IMR-90 (cell line): ENCODE data around the gene MED19. TPM values are rescaled to one million over a fixed set of nuclear protein-coding genes. Genes with fewer than 3 reads are reported as not detected.

Experiments used
- ATAC-seq: fragments of 200-7000 bp; cut with Tn5 transposase; 2 replicates; pipeline ENCODE4 v1.9.1; 2020; ENCODE audit warnings: low read depth, mild to moderate bottlenecking, moderate library complexity
- BruUV-seq: library from RNA; stranded (reverse); fragments of 400-500 nt; replicated peaks from 2 replicates; lab custom pipeline; 2021; lab: Mats Ljungman, UMichigan
- CTCF ChIA-PET: fragments of 300-600 bp; formaldehyde crosslinking; extraction: SDS; loops from one replicate; lab custom pipeline; 2021; ENCODE audit warnings: antibody characterized with exemption; lab: Yijun Ruan, JAX
- POLR2A ChIA-PET: fragments of 300-600 bp; sonication (Branson Sonifier 250); formaldehyde crosslinking; loops from one replicate; lab custom pipeline; 2022; ENCODE audit warnings: antibody characterized with exemption; ENCODE audit not compliant: unreplicated experiment; lab: Charles Lee
- DNase-seq: peaks from one replicate; pipeline ENCODE4 v3.0.0; 2013
- H2AFZ ChIP-seq: replicated peaks from 2 replicates; pipeline ENCODE3; 2013; ENCODE audit warnings: low read length, mild to moderate bottlenecking; ENCODE audit not compliant: poor library complexity
- H2AK5ac ChIP-seq: 2 replicates; pipeline ENCODE4 v1.6.1; 2013; ENCODE audit warnings: low read depth, low read length, inconsistent platforms
- H2AK9ac ChIP-seq: replicated peaks from 2 replicates; pipeline ENCODE3; 2013; ENCODE audit warnings: mild to moderate bottlenecking, low read depth, low read length, moderate library complexity; ENCODE audit not compliant: poor library complexity
- H2BK120ac ChIP-seq: 2 replicates; pipeline ENCODE4 v1.6.1; 2013; ENCODE audit warnings: low read depth, low read length, inconsistent platforms
- H2BK15ac ChIP-seq: 3 replicates; pipeline ENCODE4 v1.6.1; 2013; ENCODE audit warnings: low read depth, low read length, inconsistent platforms
- H2BK20ac ChIP-seq: 2 replicates; pipeline ENCODE4 v1.6.1; 2013; ENCODE audit warnings: low read depth, mild to moderate bottlenecking, inconsistent platforms, low read length, moderate library complexity
- H2BK5ac ChIP-seq: 2 replicates; pipeline ENCODE4 v1.6.1; 2013; ENCODE audit warnings: mild to moderate bottlenecking, low read depth, low read length, inconsistent platforms; ENCODE audit not compliant: poor library complexity, severe bottlenecking
- H3K14ac ChIP-seq: replicated peaks from 2 replicates; pipeline ENCODE4 v1.6.1; 2013; ENCODE audit warnings: low read depth, low read length, inconsistent platforms
- H3K18ac ChIP-seq: 2 replicates; pipeline ENCODE4 v1.6.1; 2013; ENCODE audit warnings: low read depth, low read length, control low read depth
- H3K23ac ChIP-seq: 2 replicates; pipeline ENCODE4 v1.6.1; 2013; ENCODE audit warnings: low read depth, low read length, inconsistent platforms
- H3K27ac ChIP-seq: 2 replicates; pipeline ENCODE4 v1.5.1; 2013; ENCODE audit warnings: mild to moderate bottlenecking, control low read depth, low read length; ENCODE audit not compliant: insufficient read depth
- H3K27me3 ChIP-seq: 2 replicates; pipeline ENCODE4 v1.6.1; 2013; ENCODE audit warnings: low read length; ENCODE audit not compliant: control insufficient read depth, insufficient read depth
- H3K36me3 ChIP-seq: 2 replicates; pipeline ENCODE4 v1.6.1; 2013; ENCODE audit warnings: low read length, mixed read lengths; ENCODE audit not compliant: control insufficient read depth, insufficient read depth
- H3K4ac ChIP-seq: 2 replicates; pipeline ENCODE4 v1.6.1; 2013; ENCODE audit warnings: low read depth, low read length, inconsistent platforms
- H3K4me1 ChIP-seq: 2 replicates; pipeline ENCODE4 v1.6.1; 2013; ENCODE audit warnings: low read length, mixed read lengths; ENCODE audit not compliant: control insufficient read depth, insufficient read depth
- H3K4me2 ChIP-seq: 2 replicates; pipeline ENCODE4 v1.6.1; 2013; ENCODE audit warnings: low read depth, mild to moderate bottlenecking, control low read depth, low read length, moderate library complexity
- H3K4me3 ChIP-seq: 2 replicates; pipeline ENCODE4 v1.5.1; 2013; ENCODE audit warnings: low read depth, mild to moderate bottlenecking, control low read depth, low read length, moderate library complexity; ENCODE audit not compliant: insufficient read depth
- H3K56ac ChIP-seq: 2 replicates; pipeline ENCODE4 v1.6.1; 2013; ENCODE audit warnings: low read length, inconsistent platforms; ENCODE audit not compliant: insufficient read depth; ENCODE audit errors: extremely low read depth
- H3K79me1 ChIP-seq, 2 experiments: 2 replicates each; pipeline ENCODE4 v1.6.1; 2013; ENCODE audit warnings: low read length in 2 of 2, inconsistent platforms in 1 of 2, low read depth in 1 of 2
- H3K9ac ChIP-seq: 2 replicates; pipeline ENCODE4 v1.6.1; 2013; ENCODE audit warnings: low read depth, low read length, control low read depth
- H3K9me1 ChIP-seq: 2 replicates; pipeline ENCODE4 v1.6.1; 2013; ENCODE audit warnings: low read length, inconsistent platforms; ENCODE audit not compliant: insufficient read depth
- H3K9me3 ChIP-seq: 2 replicates; pipeline ENCODE4 v1.6.1; 2013; ENCODE audit warnings: low read length; ENCODE audit not compliant: control insufficient read depth, insufficient read depth
- H4K20me1 ChIP-seq: 2 replicates; pipeline ENCODE4 v1.6.1; 2013; ENCODE audit warnings: low read length, inconsistent platforms; ENCODE audit not compliant: insufficient read depth
- H4K5ac ChIP-seq: 2 replicates; pipeline ENCODE4 v1.6.1; 2013; ENCODE audit warnings: mild to moderate bottlenecking, low read depth, low read length, control low read depth
- H4K8ac ChIP-seq, 2 experiments: 2 replicates each; pipeline ENCODE4 v1.6.1; 2013; ENCODE audit warnings: low read depth in 2 of 2, low read length in 2 of 2, control low read depth in 1 of 2, inconsistent platforms in 1 of 2
- H4K91ac ChIP-seq: 2 replicates; pipeline ENCODE4 v1.6.1; 2013; ENCODE audit warnings: low read depth, low read length, inconsistent platforms; ENCODE audit not compliant: insufficient read depth
- BHLHE40 ChIP-seq: fragments of 150-350 bp; IDR thresholded peaks from 2 replicates; pipeline ENCODE4 v1.6.1; 2016; ENCODE audit warnings: mild to moderate bottlenecking, low read depth, low read length
- CEBPB ChIP-seq: IDR thresholded peaks from 2 replicates; pipeline ENCODE4 v1.6.1; 2012; ENCODE audit warnings: low read depth, low read length, improper control_type of control experiment
- CHD1 ChIP-seq: IDR thresholded peaks from 2 replicates; pipeline ENCODE4 v1.6.1; 2012; ENCODE audit warnings: low read depth, low read length, improper control_type of control experiment
- CTCF ChIP-seq: conservative IDR thresholded peaks from 2 replicates; pipeline ENCODE4 v1.5.1; 2012; ENCODE audit warnings: mild to moderate bottlenecking, low read depth, low read length, improper control_type of control experiment
- FOS ChIP-seq: fragments of 150-350 bp; IDR thresholded peaks from 2 replicates; pipeline ENCODE4 v1.6.1; 2016; ENCODE audit warnings: low read depth, low read length
- MAFK ChIP-seq: IDR thresholded peaks from 2 replicates; pipeline ENCODE4 v1.6.1; 2012; ENCODE audit warnings: low read depth, low read length, improper control_type of control experiment
- MAZ ChIP-seq: IDR thresholded peaks from 2 replicates; pipeline ENCODE4 v1.6.1; 2012; ENCODE audit warnings: low read depth, mild to moderate bottlenecking, low read length, improper control_type of control experiment, moderate library complexity, borderline replicate concordance
- MXI1 ChIP-seq: IDR thresholded peaks from 2 replicates; pipeline ENCODE4 v1.6.1; 2012; ENCODE audit warnings: low read depth, mild to moderate bottlenecking, low read length, moderate library complexity, borderline replicate concordance
- NFE2L2 ChIP-seq: fragments of 150-350 bp; IDR thresholded peaks from 2 replicates; pipeline ENCODE4 v1.6.1; 2016; ENCODE audit warnings: low read depth, mild to moderate bottlenecking, low read length
- POLR2A ChIP-seq: IDR thresholded peaks from 2 replicates; pipeline ENCODE4 v1.6.1; 2012; ENCODE audit warnings: mild to moderate bottlenecking, low read depth, low read length
- RAD21 ChIP-seq: IDR thresholded peaks from 2 replicates; pipeline ENCODE4 v1.6.1; 2012; ENCODE audit warnings: low read length, improper control_type of control experiment
- RCOR1 ChIP-seq: IDR thresholded peaks from 2 replicates; pipeline ENCODE4 v1.6.1; 2012; ENCODE audit warnings: mild to moderate bottlenecking, low read length, improper control_type of control experiment; ENCODE audit not compliant: insufficient replicate concordance
- RFX5 ChIP-seq: IDR thresholded peaks from 2 replicates; pipeline ENCODE4 v1.8.0; 2012; ENCODE audit warnings: low read depth, mild to moderate bottlenecking, low read length, moderate library complexity
- SMC3 ChIP-seq: fragments of 150-350 bp; IDR thresholded peaks from 2 replicates; pipeline ENCODE4 v1.6.1; 2016; ENCODE audit warnings: low read depth, mild to moderate bottlenecking, antibody characterized with exemption, low read length, moderate library complexity
- USF2 ChIP-seq: fragments of 150-350 bp; IDR thresholded peaks from 2 replicates; pipeline ENCODE4 v1.6.1; 2017; ENCODE audit warnings: mild to moderate bottlenecking, antibody characterized with exemption, low read length, low read depth
- WGBS, 2 experiments: methylation state at CpG; one replicate each; pipeline versions ENCODE4 v1.1.5 to v1.1.7; 2013; ENCODE audit warnings: missing lambda C conversion rate in 2 of 2; ENCODE audit not compliant: insufficient read length in 1 of 2; ENCODE audit errors: extremely low coverage in 2 of 2; 5-methylcytosine and 5-hydroxymethylcytosine counted together
- dilution Hi-C: fragments of 300-500 bp; cut with HindIII; formaldehyde crosslinking; loops from one replicate; pipeline ENCODE4 v1.14.3; 2018; ENCODE audit warnings: low sequenced_read_pairs; ENCODE audit not compliant: unreplicated experiment
- in situ Hi-C: fragments of 300-500 bp; cut with MboI; formaldehyde crosslinking; loops from 3 replicates; pipeline ENCODE4 v1.14.3; 2019; ENCODE audit warnings: low sequenced_read_pairs, inconsistent platforms, mixed read lengths
- intact Hi-C: fragments of 100-400 bp; cut with micrococcal nuclease; formaldehyde crosslinking; loops from 2 replicates; pipeline ENCODE4 v1.10.0; 2022
- polyA plus RNA-seq, 3 experiments: library from polyadenylated mRNA; depleted of rRNA; stranded (reverse); fragments of >200 nt; gene quantifications; 2 replicates each; pipeline ENCODE4 v1.2.3, GENCODE V29; 2012; ENCODE audit warnings: low replicate concordance in 1 of 3
- total RNA-seq: library from RNA; depleted of rRNA; stranded (reverse); fragments of >200 nt; gene quantifications from 2 replicates; pipeline ENCODE4 v1.2.3, GENCODE V29; 2012
- TF ChIP-seq, protein P1 (sequence below): fragments of 150-350 bp; IDR thresholded peaks from 2 replicates; pipeline ENCODE4 v1.6.1; 2016; ENCODE audit warnings: low read depth, mild to moderate bottlenecking, low read length, moderate library complexity, borderline replicate concordance

Gene MED19
- total and polyA plus RNA-seq, 2 of the 4 experiments (the other 2 are of a cell fraction), result 14.0 to 35.0 TPM

- no peaks in the 10 kb centered on the region for H3K9me3 ChIP-seq
- H3K23ac ChIP-seq, result no peak overlapping the region
- no peak overlapping the region for H2AK9ac ChIP-seq
- H2AFZ ChIP-seq, result no peak overlapping the region
- H3K4me2 ChIP-seq, result no peak overlapping the region
- no peaks in the 10 kb centered on the region for H3K27me3 ChIP-seq
- no peak overlapping the region for H3K9ac ChIP-seq
- 0 out of 2 replicates have a peak, but pooled peaks cover 4% of the 10 kb centered on the region for H3K9me1 ChIP-seq
- no peak overlapping the region for H2BK120ac ChIP-seq
- DNase-seq, result peak; percentile 28
- no peak overlapping the region for H3K14ac ChIP-seq
- no peak overlapping the region for H2BK20ac ChIP-seq
- no peak for ATAC-seq
- no TSS peak for BruUV-seq
- H4K8ac ChIP-seq, result no peak overlapping the region
- peaks cover 20 to 30% of the 10 kb centered on the region in 2 experiments for H3K79me1 ChIP-seq
- no peak overlapping the region for H3K4me3 ChIP-seq
- H3K18ac ChIP-seq, result no peak overlapping the region
- dilution Hi-C loops, result no loop called here
- no peak overlapping the region for H2BK15ac ChIP-seq
- TF ChIP-seq BHLHE40, result no peak
- TF ChIP-seq RCOR1, result no peak
- no peak for TF ChIP-seq CTCF
- TF ChIP-seq MXI1, result no peak
- no peak for TF ChIP-seq MAZ
- TF ChIP-seq RAD21, result no peak
- TF ChIP-seq CHD1, result no peak
- no peak for TF ChIP-seq SMC3
- TF ChIP-seq CEBPB, result no peak
- no peak for TF ChIP-seq POLR2A
- TF ChIP-seq, protein P1, sequence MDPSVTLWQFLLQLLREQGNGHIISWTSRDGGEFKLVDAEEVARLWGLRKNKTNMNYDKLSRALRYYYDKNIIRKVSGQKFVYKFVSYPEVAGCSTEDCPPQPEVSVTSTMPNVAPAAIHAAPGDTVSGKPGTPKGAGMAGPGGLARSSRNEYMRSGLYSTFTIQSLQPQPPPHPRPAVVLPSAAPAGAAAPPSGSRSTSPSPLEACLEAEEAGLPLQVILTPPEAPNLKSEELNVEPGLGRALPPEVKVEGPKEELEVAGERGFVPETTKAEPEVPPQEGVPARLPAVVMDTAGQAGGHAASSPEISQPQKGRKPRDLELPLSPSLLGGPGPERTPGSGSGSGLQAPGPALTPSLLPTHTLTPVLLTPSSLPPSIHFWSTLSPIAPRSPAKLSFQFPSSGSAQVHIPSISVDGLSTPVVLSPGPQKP, result no peak
- TF ChIP-seq FOS, result no peak
- TF ChIP-seq NFE2L2, result no peak
- no peak for TF ChIP-seq MAFK
- no peak for TF ChIP-seq RFX5
- no peak for TF ChIP-seq USF2
- peaks cover 3% of the 10 kb centered on the region; the same call in 1 of the 2 replicates for H4K20me1 ChIP-seq
- no peak overlapping the region for H3K56ac ChIP-seq
- no peak overlapping the region for H2BK5ac ChIP-seq
- H3K4me1 ChIP-seq, result no peaks in the 10 kb centered on the region
- intact Hi-C loops, result no loop called here
- ChIA-PET POLR2A (no interaction called here), CTCF (interaction anchor here (0.6 kb wide), 1 partner anchor 270 kb away, joined by 5 read pairs; no protein-coding TSS in a partner anchor)
- in situ Hi-C loops, result no loop called here
- no peak overlapping the region for H3K27ac ChIP-seq
- H3K4ac ChIP-seq, result no peak overlapping the region
- 95% methylated on average over 4 of the region's 4 CpGs; no CpG with 5 or more reads in 1 of the 2 experiments for WGBS, 2 experiments
- H3K36me3 ChIP-seq, result peaks cover 43% of the 10 kb centered on the region
- no peak overlapping the region for H4K5ac ChIP-seq
- H4K91ac ChIP-seq, result no peak overlapping the region
- H2AK5ac ChIP-seq, result no peak overlapping the region
Observed at GRCh38 chr11:57703341-57703740, 8.7 kb downstream of the MED19 start.
